GM12873 (cell line): Measurements from ENCODE around the gene SLC18B1.

Source experiments
- CTCF ChIP-seq: IDR thresholded peaks from 2 replicates; pipeline ENCODE4 v1.5.1; 2012; ENCODE audit warnings: low read depth, mild to moderate bottlenecking, moderate library complexity, low read length, control low read depth; ENCODE audit not compliant: insufficient read depth; ENCODE audit errors: missing control alignments

Gene SLC18B1

GRCh38 chr6:132768051-132768517 lies 30.4 kb downstream of the SLC18B1 start:
- TF ChIP-seq CTCF, result peak; percentile 69

GRCh38 chr6:132765560-132765959 lies 32.9 kb downstream of the SLC18B1 start:
- TF ChIP-seq CTCF, result no peak

GRCh38 chr6:132764370-132764769 lies 34.1 kb downstream of the SLC18B1 start:
- no peak for TF ChIP-seq CTCF

- TF ChIP-seq CTCF, result no peak
Measured at GRCh38 chr6:132763269-132763668, 35.2 kb downstream of the SLC18B1 start.

- TF ChIP-seq CTCF, result no peak
Measured at GRCh38 chr6:132760256-132760655, 38.2 kb downstream of the SLC18B1 start.

GRCh38 chr6:132758689-132759088 lies 39.7 kb downstream of the SLC18B1 start:
- no peak for TF ChIP-seq CTCF

GRCh38 chr6:132752255-132752654 lies 46.2 kb downstream of the SLC18B1 start:
- TF ChIP-seq CTCF, result no peak
